ENCODE data around the gene CDK5RAP1.

DNA sequence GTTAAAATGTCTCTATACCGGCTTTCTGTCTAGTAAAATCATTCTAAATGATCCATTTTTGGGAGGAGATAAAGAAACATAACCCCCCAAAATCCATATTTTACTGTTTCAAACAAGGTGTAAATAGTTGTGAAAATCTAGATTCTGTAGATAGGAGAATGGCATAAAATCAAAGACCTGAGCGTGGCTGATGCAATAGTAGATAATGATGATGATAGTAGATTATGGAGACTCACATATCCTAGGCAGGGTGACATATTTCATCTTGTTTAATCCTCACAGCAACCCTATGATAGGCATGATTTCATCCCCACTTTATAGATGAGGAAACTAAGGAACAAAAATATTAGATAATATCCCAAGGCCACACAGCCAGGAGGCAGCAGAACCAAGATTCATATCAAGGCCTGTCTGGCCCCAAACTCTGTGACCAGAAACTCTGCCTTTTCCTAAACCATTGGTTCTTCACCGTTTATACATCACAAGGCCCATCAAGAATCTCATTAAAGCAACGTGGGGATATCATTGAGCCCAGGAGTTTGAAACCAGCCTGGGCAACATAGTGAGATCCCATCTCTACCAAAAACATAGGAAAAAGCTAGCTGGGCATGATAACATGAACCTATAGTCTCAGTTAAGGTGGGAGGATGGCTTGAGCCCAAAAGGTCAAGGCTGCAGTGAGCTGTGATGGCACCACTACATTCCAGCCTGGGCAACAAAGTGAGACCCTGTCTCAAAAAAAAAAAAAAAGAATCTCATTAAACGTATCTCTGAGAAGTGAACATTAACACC, 62.7 kb downstream of the CDK5RAP1 start:
- TF ChIP-seq, protein P1, sequence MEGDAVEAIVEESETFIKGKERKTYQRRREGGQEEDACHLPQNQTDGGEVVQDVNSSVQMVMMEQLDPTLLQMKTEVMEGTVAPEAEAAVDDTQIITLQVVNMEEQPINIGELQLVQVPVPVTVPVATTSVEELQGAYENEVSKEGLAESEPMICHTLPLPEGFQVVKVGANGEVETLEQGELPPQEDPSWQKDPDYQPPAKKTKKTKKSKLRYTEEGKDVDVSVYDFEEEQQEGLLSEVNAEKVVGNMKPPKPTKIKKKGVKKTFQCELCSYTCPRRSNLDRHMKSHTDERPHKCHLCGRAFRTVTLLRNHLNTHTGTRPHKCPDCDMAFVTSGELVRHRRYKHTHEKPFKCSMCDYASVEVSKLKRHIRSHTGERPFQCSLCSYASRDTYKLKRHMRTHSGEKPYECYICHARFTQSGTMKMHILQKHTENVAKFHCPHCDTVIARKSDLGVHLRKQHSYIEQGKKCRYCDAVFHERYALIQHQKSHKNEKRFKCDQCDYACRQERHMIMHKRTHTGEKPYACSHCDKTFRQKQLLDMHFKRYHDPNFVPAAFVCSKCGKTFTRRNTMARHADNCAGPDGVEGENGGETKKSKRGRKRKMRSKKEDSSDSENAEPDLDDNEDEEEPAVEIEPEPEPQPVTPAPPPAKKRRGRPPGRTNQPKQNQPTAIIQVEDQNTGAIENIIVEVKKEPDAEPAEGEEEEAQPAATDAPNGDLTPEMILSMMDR (IDR thresholded peaks at IDR 0.05; ENCODE audit: extremely low read depth in 1 of 2, insufficient read depth in 1 of 2, low read depth in 1 of 2, low read length in 2 of 2) = no peak
- no peak for TF ChIP-seq POLR2AphosphoS5 (IDR thresholded peaks at IDR 0.05; ENCODE audit: insufficient read depth, low read depth, low read length)
- TF ChIP-seq POLR2A (IDR thresholded peaks at IDR 0.05; ENCODE audit: low read depth, low read length) = no peak
- TF ChIP-seq EZH2 (IDR thresholded peaks at IDR 0.05; ENCODE audit: borderline replicate concordance, low read depth, low read length, severe bottlenecking) = no peak
- no peak for TF ChIP-seq GATA2 (IDR thresholded peaks at IDR 0.05; ENCODE audit: insufficient read depth, insufficient read length, low read depth, low read length)
- TF ChIP-seq, protein P2, sequence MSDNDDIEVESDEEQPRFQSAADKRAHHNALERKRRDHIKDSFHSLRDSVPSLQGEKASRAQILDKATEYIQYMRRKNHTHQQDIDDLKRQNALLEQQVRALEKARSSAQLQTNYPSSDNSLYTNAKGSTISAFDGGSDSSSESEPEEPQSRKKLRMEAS (IDR thresholded peaks at IDR 0.05; ENCODE audit: insufficient read depth, insufficient read length) = no peak

Data from endothelial cell of umbilical vein (primary cell).